B cell (primary cell): ENCODE results near the gene NKAPL.

Source experiments
- EZH2 ChIP-seq: IDR thresholded peaks from 2 replicates; pipeline ENCODE4 v1.6.1; 2012; ENCODE audit warnings: borderline replicate concordance, low read depth, mild to moderate bottlenecking, moderate library complexity, low read length; ENCODE audit not compliant: insufficient read depth, poor library complexity, severe bottlenecking
- TF ChIP-seq, protein P1 (sequence below): fragments of 200-600 bp; IDR thresholded peaks from one replicate; pipeline ENCODE4 v1.8.0; 2022; ENCODE audit warnings: antibody characterized with exemption, mild to moderate bottlenecking

DNA sequence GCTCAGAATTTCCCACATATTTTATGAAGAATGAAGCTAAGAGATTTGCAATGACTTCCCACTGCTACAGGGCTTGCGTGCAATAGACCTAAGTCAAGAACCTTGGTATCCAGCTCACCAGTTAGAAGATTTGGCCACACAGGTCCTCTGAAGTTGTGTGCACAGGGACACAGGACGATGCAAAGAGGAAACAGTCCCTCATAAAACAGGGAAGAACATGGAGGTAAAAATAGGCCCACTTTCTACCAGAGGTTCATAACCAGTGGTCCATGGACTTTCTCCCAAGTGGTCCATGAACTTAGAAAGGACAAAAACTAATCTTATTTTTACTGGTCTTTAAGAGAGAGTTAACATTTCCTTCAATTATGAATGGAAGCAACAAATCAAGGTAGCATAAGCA, 8.3 kb upstream of the NKAPL start:
- TF ChIP-seq, protein P1, sequence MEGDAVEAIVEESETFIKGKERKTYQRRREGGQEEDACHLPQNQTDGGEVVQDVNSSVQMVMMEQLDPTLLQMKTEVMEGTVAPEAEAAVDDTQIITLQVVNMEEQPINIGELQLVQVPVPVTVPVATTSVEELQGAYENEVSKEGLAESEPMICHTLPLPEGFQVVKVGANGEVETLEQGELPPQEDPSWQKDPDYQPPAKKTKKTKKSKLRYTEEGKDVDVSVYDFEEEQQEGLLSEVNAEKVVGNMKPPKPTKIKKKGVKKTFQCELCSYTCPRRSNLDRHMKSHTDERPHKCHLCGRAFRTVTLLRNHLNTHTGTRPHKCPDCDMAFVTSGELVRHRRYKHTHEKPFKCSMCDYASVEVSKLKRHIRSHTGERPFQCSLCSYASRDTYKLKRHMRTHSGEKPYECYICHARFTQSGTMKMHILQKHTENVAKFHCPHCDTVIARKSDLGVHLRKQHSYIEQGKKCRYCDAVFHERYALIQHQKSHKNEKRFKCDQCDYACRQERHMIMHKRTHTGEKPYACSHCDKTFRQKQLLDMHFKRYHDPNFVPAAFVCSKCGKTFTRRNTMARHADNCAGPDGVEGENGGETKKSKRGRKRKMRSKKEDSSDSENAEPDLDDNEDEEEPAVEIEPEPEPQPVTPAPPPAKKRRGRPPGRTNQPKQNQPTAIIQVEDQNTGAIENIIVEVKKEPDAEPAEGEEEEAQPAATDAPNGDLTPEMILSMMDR: no peak
- no peak for TF ChIP-seq EZH2
